OCI-LY3 (cell line): ENCODE results near the gene LSM3.

Experiments
- H2AFZ ChIP-seq: fragments of 200-600, 300-600 bp; shearing (Covaris generic); 2 replicates; pipeline ENCODE4 v1.6.0; 2014; ENCODE audit warnings: antibody characterized with exemption, low read depth, low read length
- H3K27ac ChIP-seq: fragments of 200-600, 300-600 bp; sonication (generic); 2 replicates; pipeline ENCODE4 v1.5.1; 2014; ENCODE audit warnings: mild to moderate bottlenecking, low read length, moderate library complexity, mixed read lengths
- H3K27me3 ChIP-seq: fragments of 200-600, 300-600 bp; sonication (generic); 2 replicates; pipeline ENCODE4 v1.6.1; 2014; ENCODE audit warnings: low read depth, low read length, mixed read lengths
- H3K36me3 ChIP-seq: fragments of 200-600, 300-600 bp; sonication (generic); replicated peaks from 2 replicates; pipeline ENCODE3; 2014; ENCODE audit warnings: low read depth, low read length, mixed read lengths
- H3K4me1 ChIP-seq: fragments of 300-600, 200-600 bp; sonication (generic); 2 replicates; pipeline ENCODE4 v1.6.1; 2014; ENCODE audit warnings: low read length, mixed read lengths
- H3K4me2 ChIP-seq: fragments of 200-600, 300-600 bp; sonication (generic); 2 replicates; pipeline ENCODE4 v1.6.1; 2014; ENCODE audit warnings: low read length, mixed read lengths
- H3K4me3 ChIP-seq: fragments of 300-600, 200-600 bp; sonication (generic); 2 replicates; pipeline ENCODE4 v1.5.1; 2014; ENCODE audit warnings: antibody characterized with exemption, mild to moderate bottlenecking, low read length, moderate library complexity
- H3K79me2 ChIP-seq: fragments of 300-600, 200-600 bp; shearing (Covaris generic); 2 replicates; pipeline ENCODE4 v1.6.1; 2014; ENCODE audit warnings: mild to moderate bottlenecking, low read length, mixed read lengths
- H3K9ac ChIP-seq: fragments of 300-600, 200-600 bp; shearing (Covaris generic); 2 replicates; pipeline ENCODE4 v1.6.0; 2014; ENCODE audit warnings: mild to moderate bottlenecking, low read length, moderate library complexity
- H3K9me3 ChIP-seq: fragments of 200-600, 300-600 bp; shearing (Covaris generic); 2 replicates; pipeline ENCODE4 v1.6.1; 2014; ENCODE audit warnings: low read length, mixed read lengths; ENCODE audit not compliant: insufficient read depth
- H4K20me1 ChIP-seq: fragments of 200-600, 300-600 bp; sonication (generic); 2 replicates; pipeline ENCODE4 v1.6.1; 2016; ENCODE audit warnings: low read length, mixed read lengths; ENCODE audit not compliant: insufficient read depth
- CTCF ChIP-seq: fragments of 200-600, 300-600 bp; sonication (generic); IDR thresholded peaks from 2 replicates; pipeline ENCODE4 v1.5.1; 2014; ENCODE audit warnings: antibody characterized with exemption, low read length, low read depth
- EZH2phosphoT487 ChIP-seq: fragments of 200-600 bp; shearing (Covaris generic); IDR thresholded peaks from 2 replicates; pipeline ENCODE4 v1.6.1; 2018; ENCODE audit warnings: antibody characterized with exemption, mixed run types, low read depth

Gene LSM3

GRCh38 chr3:14148041-14148985 lies 30.3 kb upstream of the LSM3 start:
- TF ChIP-seq CTCF, result no peak
- no peak for TF ChIP-seq EZH2phosphoT487
- Histone ChIP-seq H2AFZ (no peak overlapping the region), H3K4me2 (no peak overlapping the region), H3K9me3 (no peaks in the 10 kb centered on the region), H3K4me3 (no peak overlapping the region), H3K9ac (no peak overlapping the region), H4K20me1 (peaks cover 7% of the 10 kb centered on the region), H3K79me2 (no peaks in the 10 kb centered on the region), H3K27ac (no peak overlapping the region), H3K27me3 (no peaks in the 10 kb centered on the region), H3K36me3 (peaks cover 55% of the 10 kb centered on the region), H3K4me1 (peaks cover 18% of the 10 kb centered on the region)

DNA sequence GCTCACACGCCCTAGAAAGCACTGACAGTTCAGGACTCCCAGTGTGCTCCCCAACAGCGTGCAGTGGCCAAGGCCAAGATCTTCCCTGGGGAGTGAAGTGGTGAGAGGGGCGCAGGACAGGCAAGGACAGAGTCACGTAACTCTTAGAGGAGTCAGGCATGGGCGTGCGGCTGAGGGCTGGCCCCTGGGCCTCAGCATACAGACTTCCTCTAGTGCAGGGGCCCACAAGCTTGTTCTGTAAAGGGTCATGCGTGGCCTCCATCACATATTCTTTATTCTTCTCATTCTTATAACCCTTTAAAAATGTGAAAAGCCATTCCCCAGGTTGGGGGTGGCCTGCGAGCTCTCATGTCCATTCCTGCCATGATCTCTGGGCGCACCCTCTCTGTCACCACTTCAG lies 28.5 kb upstream of the LSM3 start:
- no peak overlapping the region for H3K4me3 ChIP-seq
- TF ChIP-seq CTCF (no peak), EZH2phosphoT487 (no peak)
- no peak overlapping the region for H3K27ac ChIP-seq
- H3K36me3 ChIP-seq, result peaks cover 64% of the 10 kb centered on the region
- H3K27me3 ChIP-seq, result no peaks in the 10 kb centered on the region
- no peaks in the 10 kb centered on the region for H3K9me3 ChIP-seq
- H3K4me1 ChIP-seq, result peaks cover 3% of the 10 kb centered on the region
- H3K9ac ChIP-seq, result no peak overlapping the region
- H4K20me1 ChIP-seq, result no peaks in the 10 kb centered on the region
- H3K79me2 ChIP-seq, result no peaks in the 10 kb centered on the region
- no peak overlapping the region for H2AFZ ChIP-seq
- H3K4me2 ChIP-seq, result no peak overlapping the region

GRCh38 chr3:14150491-14151230 lies 28.0 kb upstream of the LSM3 start:
- H4K20me1 ChIP-seq, result no peaks in the 10 kb centered on the region
- H3K9ac ChIP-seq, result no peak overlapping the region
- no peak overlapping the region for H3K27ac ChIP-seq
- no peaks in the 10 kb centered on the region for H3K9me3 ChIP-seq
- no peak overlapping the region for H2AFZ ChIP-seq
- H3K36me3 ChIP-seq, result peaks cover 58% of the 10 kb centered on the region
- TF ChIP-seq EZH2phosphoT487 (no peak), CTCF (no peak)
- H3K4me1 ChIP-seq, result no peaks in the 10 kb centered on the region
- H3K4me2 ChIP-seq, result no peak overlapping the region
- no peaks in the 10 kb centered on the region for H3K79me2 ChIP-seq
- no peak overlapping the region for H3K4me3 ChIP-seq
- H3K27me3 ChIP-seq, result no peaks in the 10 kb centered on the region

DNA sequence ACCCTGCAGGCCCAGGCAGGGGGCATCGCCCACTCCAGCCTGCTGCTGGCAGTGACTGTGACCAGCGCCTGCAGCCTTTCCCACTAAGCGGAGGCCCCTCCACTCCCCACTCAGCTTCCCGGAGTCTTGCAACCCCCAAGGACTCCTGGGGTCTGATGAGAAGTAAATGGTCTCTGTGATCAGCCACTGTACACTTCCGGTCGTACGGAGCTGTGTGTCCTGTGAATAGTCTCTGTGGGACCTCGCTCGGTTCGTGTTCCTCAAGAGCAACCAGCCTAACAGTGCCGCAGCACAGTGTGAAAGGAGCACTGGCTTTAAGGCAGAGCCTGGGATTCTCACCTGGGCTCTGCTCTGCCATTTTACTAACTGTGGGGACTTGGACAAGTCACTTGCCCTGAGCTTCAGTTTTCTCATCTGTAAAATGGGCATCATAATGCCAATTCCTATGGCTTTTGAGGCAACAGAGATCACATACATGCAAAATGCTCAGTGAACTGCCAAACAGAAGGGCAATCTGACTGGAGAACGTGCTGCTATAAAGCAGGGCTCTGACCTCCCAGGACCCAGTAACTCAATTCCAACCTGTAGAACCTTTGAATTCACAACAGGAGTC lies 27.0 kb upstream of the LSM3 start:
- H3K4me2 ChIP-seq, result no peak overlapping the region

More for the DNA sequence above, 27.0 kb upstream of the LSM3 start:
- no peak for TF ChIP-seq CTCF
- TF ChIP-seq EZH2phosphoT487, result no peak
- Histone ChIP-seq H2AFZ (no peak overlapping the region), H3K4me3 (no peak overlapping the region), H3K27me3 (no peaks in the 10 kb centered on the region), H3K36me3 (peaks cover 55% of the 10 kb centered on the region), H3K4me1 (no peaks in the 10 kb centered on the region), H3K79me2 (no peaks in the 10 kb centered on the region), H3K27ac (no peak overlapping the region), H3K9me3 (no peaks in the 10 kb centered on the region), H3K9ac (no peak overlapping the region), H4K20me1 (0 out of 2 replicates have a peak, but pooled peaks cover 3% of the 10 kb centered on the region)
